K562 (cell line): ENCODE data around the gene DHRS3. TPM values are rescaled to one million over a fixed set of nuclear protein-coding genes. Genes with fewer than 3 reads are reported as not detected.
A peak's percentile ranks its signal among the peaks of the same experiment; 100 is the strongest.

Source experiments
- ATAC-seq: fragments of 200-7000 bp; cut with Tn5 transposase; 3 replicates; pipeline ENCODE4 v1.9.1; 2020; ENCODE audit warnings: moderate library complexity
- BruUV-seq: library from RNA; stranded (reverse); fragments of 400-500 nt; replicated peaks from 2 replicates; lab custom pipeline; 2021; lab: Mats Ljungman, UMichigan
- CTCF ChIA-PET: fragments of 300-600 bp; formaldehyde crosslinking; extraction: SDS; loops from one replicate; lab custom pipeline; 2021; ENCODE audit warnings: low intra/inter-chr PET ratio; lab: Yijun Ruan, JAX
- POLR2A ChIA-PET: fragments of 300-600, 350-650 bp; sonication (Branson Sonifier 250); formaldehyde crosslinking; extraction: SDS; loops from one replicate; lab custom pipeline; 2021; ENCODE audit warnings: antibody characterized with exemption, inconsistent platforms; lab: Yijun Ruan, JAX
- DNase-seq, 4 experiments: peaks; one replicate each; pipeline versions ENCODE4 v3.0.0 to v3.0.0-alpha.2; 2011 to 2018; ENCODE audit warnings: low spot score in 3 of 4, mixed read lengths in 3 of 4; ENCODE audit errors: extremely low read depth in 1 of 4
- FAIRE-seq: peaks from 2 replicates; lab custom pipeline; 2011; peaks lifted over from hg19 to GRCh38; lab: Jason Lieb, UNC
- H2AFZ ChIP-seq: 2 replicates; pipeline ENCODE4 v1.6.0; 2011; ENCODE audit warnings: low read depth, low read length, control low read depth, inconsistent platforms
- H3K27ac ChIP-seq: fragments of 200-600 bp; 3 replicates; pipeline ENCODE4 v1.8.0; 2011; ENCODE audit warnings: low read depth, mild to moderate bottlenecking, control low read depth, inconsistent platforms, low read length, moderate library complexity, mixed read lengths; ENCODE audit errors: extremely low read depth
- H3K27me3 ChIP-seq, 2 experiments: fragments of 300-600 bp in 1 of 2; 2 replicates in 1 of 2; 3 replicates in 1 of 2; pipeline versions ENCODE4 v1.6.0 to v1.8.0; 2011; ENCODE audit warnings: inconsistent platforms in 2 of 2, low read length in 2 of 2, mild to moderate bottlenecking in 1 of 2, mixed read lengths in 1 of 2, moderate library complexity in 1 of 2; ENCODE audit not compliant: control insufficient read depth in 2 of 2, insufficient read depth in 2 of 2
- H3K36me3 ChIP-seq: fragments of 300-600 bp; 3 replicates; pipeline ENCODE4 v1.8.0; 2011; ENCODE audit warnings: mild to moderate bottlenecking, low read length, inconsistent platforms; ENCODE audit not compliant: control insufficient read depth, insufficient read depth
- H3K4me1 ChIP-seq, 2 experiments: fragments of 200-600 bp in 1 of 2; replicated peaks in 1 of 2; 2 replicates in 1 of 2; 3 replicates in 1 of 2; pipeline versions ENCODE4 v1.5.1 to v1.8.0; 2011; ENCODE audit warnings: inconsistent platforms in 2 of 2, low read length in 2 of 2, mild to moderate bottlenecking in 1 of 2, mixed read lengths in 1 of 2, moderate library complexity in 1 of 2; ENCODE audit not compliant: control insufficient read depth in 2 of 2, insufficient read depth in 2 of 2
- H3K4me2 ChIP-seq: 2 replicates; pipeline ENCODE4 v1.6.1; 2011; ENCODE audit warnings: low read length, control low read depth, inconsistent platforms, mixed read lengths; ENCODE audit not compliant: insufficient read depth
- H3K4me3 ChIP-seq: fragments of 200-600 bp; sonication (generic), shearing (Covaris generic); 2 replicates; pipeline ENCODE4 v1.5.1; 2016; ENCODE audit warnings: control low read depth, inconsistent platforms
- H3K79me2 ChIP-seq: fragments of 200-600 bp; 3 replicates; pipeline ENCODE4 v1.8.0; 2011; ENCODE audit warnings: low read length, inconsistent platforms; ENCODE audit not compliant: control insufficient read depth, insufficient read depth
- H3K9ac ChIP-seq, 2 experiments: 2 replicates each; pipeline versions ENCODE4 v1.6.0 to v1.6.1; 2011; ENCODE audit warnings: low read depth in 2 of 2, low read length in 2 of 2, control low read depth in 1 of 2, inconsistent platforms in 1 of 2, mild to moderate bottlenecking in 1 of 2, mixed read lengths in 1 of 2; ENCODE audit not compliant: insufficient read depth in 1 of 2
- H3K9me1 ChIP-seq: one replicate; pipeline ENCODE4 v1.6.0; 2011; ENCODE audit warnings: inconsistent platforms, mild to moderate bottlenecking, low read length, moderate library complexity; ENCODE audit not compliant: control insufficient read depth, insufficient read depth
- H3K9me3 ChIP-seq: replicated peaks from 2 replicates; pipeline ENCODE4 v1.5.1; 2011; ENCODE audit warnings: low read depth, low read length, inconsistent platforms; ENCODE audit not compliant: control insufficient read depth, insufficient read depth
- H4K20me1 ChIP-seq: replicated peaks from 2 replicates; pipeline ENCODE4 v1.6.1; 2011; ENCODE audit warnings: low read length, inconsistent platforms, mixed read lengths; ENCODE audit not compliant: control insufficient read depth, insufficient read depth
- ATF3 ChIP-seq, 2 experiments: fragments of 450-650 bp in 1 of 2; sonication (generic) in 1 of 2; formaldehyde crosslinking in 1 of 2; IDR thresholded peaks in 1 of 2; conservative IDR thresholded peaks in 1 of 2; 2 replicates each; pipeline versions ENCODE4 v1.6.1 to v1.8.1; 2016 to 2023; ENCODE audit warnings: mild to moderate bottlenecking in 2 of 2, moderate library complexity in 2 of 2, inconsistent platforms in 1 of 2, missing genetic modification reagents in 1 of 2
- CEBPB ChIP-seq: fragments of 450-650 bp; IDR thresholded peaks from 2 replicates; pipeline ENCODE4 v1.6.1; 2016; ENCODE audit warnings: missing genetic modification characterization, missing compliant biosample characterization
- CHD2 ChIP-seq: IDR thresholded peaks from 2 replicates; pipeline ENCODE4 v1.6.1; 2011; ENCODE audit warnings: low read depth, low read length
- FOSL1 ChIP-seq: fragments of 200-800 bp; sonication (Bioruptor generic); conservative IDR thresholded peaks from 2 replicates; pipeline ENCODE4 v1.6.1; 2016; ENCODE audit warnings: missing genetic modification characterization, missing compliant biosample characterization
- IFI16 ChIP-seq: fragments of 250-450 bp; sonication (Bioruptor Pico); IDR thresholded peaks from 2 replicates; pipeline ENCODE4 v2.1.2; 2022; ENCODE audit warnings: mild to moderate bottlenecking, inconsistent platforms
- KDM4B ChIP-seq, 2 experiments: fragments of 450-650 bp in 1 of 2; sonication (generic) in 1 of 2; IDR thresholded peaks; 2 replicates each; pipeline ENCODE4 v1.6.1; 2016 to 2017; ENCODE audit warnings: borderline replicate concordance in 2 of 2, antibody characterized with exemption in 1 of 2, low read depth in 1 of 2, mild to moderate bottlenecking in 1 of 2
- MXD1 ChIP-seq: fragments of 250-450 bp; sonication (Bioruptor Pico); IDR thresholded peaks from 2 replicates; pipeline ENCODE4 v1.8.0; 2021; ENCODE audit warnings: borderline replicate concordance, mild to moderate bottlenecking, moderate library complexity; ENCODE audit not compliant: poor library complexity, severe bottlenecking
- POLR2B ChIP-seq: fragments of 450-650 bp; IDR thresholded peaks from 2 replicates; pipeline ENCODE4 v1.6.1; 2018; ENCODE audit warnings: low read depth; ENCODE audit not compliant: partially characterized antibody
- POLR2G ChIP-seq: fragments of 200-400 bp; formaldehyde crosslinking; IDR thresholded peaks from 2 replicates; pipeline ENCODE4 v1.6.1; 2017; ENCODE audit warnings: low read depth, mild to moderate bottlenecking, antibody characterized with exemption, low read length, moderate library complexity
- TBP ChIP-seq: optimal IDR thresholded peaks from 2 replicates; pipeline ENCODE3; 2011; ENCODE audit warnings: low read depth, low read length, improper control_type of control experiment
- TCF7L2 ChIP-seq: fragments of 150-350 bp; IDR thresholded peaks from 2 replicates; pipeline ENCODE4 v1.6.1; 2016; ENCODE audit warnings: low read depth, mild to moderate bottlenecking, low read length, moderate library complexity
- U2AF2 ChIP-seq: fragments of 200-400 bp; formaldehyde crosslinking; optimal IDR thresholded peaks from 2 replicates; pipeline ENCODE3; 2017; ENCODE audit warnings: low read depth, mild to moderate bottlenecking, low read length
- ZC3H11A ChIP-seq: IDR thresholded peaks from 2 replicates; pipeline ENCODE4 v1.6.1; 2012; ENCODE audit warnings: low read depth, low read length, improper control_type of control experiment
- ZC3H8 ChIP-seq: fragments of 450-650 bp; IDR thresholded peaks from 2 replicates; pipeline ENCODE4 v1.6.1; 2017
- ZNF277 ChIP-seq: fragments of 250-450 bp; sonication (Bioruptor Pico); IDR thresholded peaks from 2 replicates; pipeline ENCODE4 v1.8.0; 2022; ENCODE audit warnings: inconsistent platforms, mild to moderate bottlenecking, moderate library complexity, borderline replicate concordance
- ZNF740 ChIP-seq, 3 experiments: fragments of 200-800 bp in 1 of 3; sonication (Bioruptor generic) in 1 of 3; sonication (generic) in 1 of 3; formaldehyde crosslinking in 1 of 3; IDR thresholded peaks; 2 replicates each; pipeline versions ENCODE4 v1.6.1 to v1.8.0; 2016 to 2022; ENCODE audit warnings: mild to moderate bottlenecking in 2 of 3, missing compliant biosample characterization in 2 of 3, missing genetic modification characterization in 2 of 3, missing genetic modification reagents in 1 of 3
- WGBS: fragments of 100-300 bp; shearing (Covaris generic); methylation state at CpG from one replicate; pipeline ENCODE4 v1.1.6; 2016; ENCODE audit warnings: low coverage, mixed read lengths; ENCODE audit not compliant: insufficient coverage; ENCODE audit errors: missing lambda C conversion rate; 5-methylcytosine and 5-hydroxymethylcytosine counted together
- in situ Hi-C: fragments of 300-500 bp; cut with MboI; formaldehyde crosslinking; loops from 4 replicates; pipeline ENCODE4 v1.15.0; 2018; ENCODE audit warnings: inconsistent platforms, mixed read lengths
- intact Hi-C: fragments of 100-400 bp; cut with micrococcal nuclease; formaldehyde crosslinking; loops from 2 replicates; pipeline ENCODE4 v1.14.2; 2022
- polyA plus RNA-seq, 8 experiments: library from polyadenylated mRNA; depleted of rRNA in 4 of 8; stranded (reverse) in 5 of 8; unstranded in 3 of 8; fragments of >200 nt; fragmentation: Nextera tagmentation in 2 of 8; fragmentation: Illumina TruSeq in 1 of 8; extraction: Ambion mirVana in 2 of 8; extraction: Trizol in 1 of 8; gene quantifications; 2 replicates each; pipeline versions ENCODE4 v1.2.1 to v1.2.3, GENCODE V29; 2011 to 2014; ENCODE audit warnings: inconsistent platforms in 1 of 8, missing spikeins in 1 of 8
- total RNA-seq, 7 experiments: library from RNA; depleted of rRNA in 6 of 7; stranded (reverse); fragments of >200 nt in 6 of 7; fragmentation: Illumina TruSeq in 2 of 7; extraction: Trizol in 2 of 7; gene quantifications; 2 replicates each; pipeline versions ENCODE4 v1.2.1 to v1.2.3, GENCODE V29; 2011 to 2021; ENCODE audit warnings: low replicate concordance in 1 of 7

DHRS3 gene
- total and polyA plus RNA-seq, 9 of the 15 experiments (the other 6 are each of a cell fraction or from before 2014, with no cell fraction given): 21.0 to 116 (median 58.7) TPM

GRCh38 chr1:12619792-12620487 is 1.9 kb upstream of the DHRS3 start:
- no peaks in the 10 kb centered on the region for H3K27me3 ChIP-seq
- intact Hi-C loops (loop anchor here (1.0 to 5.0 kb wide), 7 partner anchors 19 to 306 kb away; no protein-coding TSS in a partner anchor), in situ Hi-C loops (loop anchor here (5.0 to 25.0 kb wide), 2 partner anchors 213 to 308 kb away; no protein-coding TSS in a partner anchor)
- H2AFZ ChIP-seq: peak overlapping the region; percentile 58
- ATAC-seq (peak; percentile 67), DNase-seq (peak; percentile 83 to 92 (median 84)), FAIRE-seq (no peak)
- 0 out of 2 replicates have a peak, but pooled peaks cover 2% of the 10 kb centered on the region for H3K9me3 ChIP-seq
- 25% methylated on average over 23 of the region's 23 CpGs for WGBS
- no peaks in the 10 kb centered on the region for H3K9me1 ChIP-seq
- no peaks in the 10 kb centered on the region for H4K20me1 ChIP-seq
- peak overlapping the region; percentile 94 to 97 for H3K9ac ChIP-seq
- H3K27ac ChIP-seq: peak overlapping the region; percentile 94
- H3K36me3 ChIP-seq: peaks cover 5% of the 10 kb centered on the region; the same call in 1 of the 3 replicates
- ChIA-PET POLR2A (interaction anchor here (0.6 to 3.4 kb wide), 13 partner anchors 10 to 580 kb away, joined by 3 to 14 read pairs (median 5); no protein-coding TSS in a partner anchor), CTCF (interaction anchor here (0.6 to 3.4 kb wide), 9 partner anchors 16 to 347 kb away, joined by 3 to 30 read pairs (median 3); no protein-coding TSS in a partner anchor)
- BruUV-seq: no TSS peak
- peak overlapping the region; percentile 71 for H3K4me3 ChIP-seq
- H3K4me1 ChIP-seq: peaks cover 19 to 40% of the 10 kb centered on the region in 2 experiments
- H3K79me2 ChIP-seq: peaks cover 56% of the 10 kb centered on the region
- H3K4me2 ChIP-seq: peak overlapping the region; percentile 97
- no peak for TF ChIP-seq IFI16 (CRISPR knock-in tag)
- TF ChIP-seq ZC3H8: no peak
- TF ChIP-seq CHD2: 0 out of 2 replicates have a peak, but pooled peaks have one; percentile 21
- no peak for TF ChIP-seq CEBPB (tag)
- TF ChIP-seq POLR2G: no peak
- no peak for TF ChIP-seq U2AF2
- no peak for TF ChIP-seq ATF3 (IDR thresholded peaks at IDR 0.05)
- TF ChIP-seq ATF3 (CRISPR knock-in tag; conservative IDR thresholded peaks at IDR 0.05): no peak; the same call in 1 of the 2 replicates
- TF ChIP-seq KDM4B (IDR thresholded peaks at IDR 0.05; ENCODE audit: borderline replicate concordance in 2 of 2, low read depth in 1 of 2): 0 out of 4 replicates have a peak, but pooled peaks of 1 of the 2 experiments have one; percentile 27
- no peak for TF ChIP-seq ZC3H11A
- TF ChIP-seq FOSL1 (tag): no peak
- TF ChIP-seq TCF7L2: no peak; the same call in 1 of the 2 replicates
- no peak for TF ChIP-seq POLR2B
- TF ChIP-seq ZNF277 (CRISPR knock-in tag): no peak
- no peak for TF ChIP-seq MXD1 (CRISPR knock-in tag)
- TF ChIP-seq TBP: peak; percentile 48
- no peak for TF ChIP-seq ZNF740 (CRISPR knock-in tag; IDR thresholded peaks at IDR 0.05)
- TF ChIP-seq ZNF740 (tag; IDR thresholded peaks at IDR 0.05): no peak
